IPS DF 4.7 (cell line): ENCODE measurements around the gene TADA3.

Experiments
- DNase-seq: peaks from one replicate; pipeline ENCODE4 v3.0.0-alpha.2; 2013; ENCODE audit warnings: low spot score; ENCODE audit errors: extremely low read depth

Gene TADA3

GRCh38 chr3:9761919-9762318, 30.4 kb downstream of the TADA3 start:
- DNase-seq, result no peak

- DNase-seq, result no peak
Measured at GRCh38 chr3:9760779-9761505, 31.3 kb downstream of the TADA3 start.

- no peak for DNase-seq
Measured at GRCh38 chr3:9757427-9757826, 34.8 kb downstream of the TADA3 start.

GRCh38 chr3:9754678-9755077, 37.6 kb downstream of the TADA3 start:
- no peak for DNase-seq

GRCh38 chr3:9750556-9751411, 41.5 kb downstream of the TADA3 start:
- DNase-seq, result no peak

GRCh38 chr3:9749645-9750555, 42.4 kb downstream of the TADA3 start, which contains the start of gene OGG1:
Gene OGG1, plus strand, starts transcription at chr3:9749952. Its CDS starts 335 bp downstream, at chr3:9750287.
- peak; percentile 80 for DNase-seq

- DNase-seq, result no peak
Measured at GRCh38 chr3:9749296-9749644, 43.0 kb downstream of the TADA3 start.

- DNase-seq, result no peak
Measured at GRCh38 chr3:9748031-9748430, 44.2 kb downstream of the TADA3 start.

GRCh38 chr3:9747267-9747666, 45.0 kb downstream of the TADA3 start:
- DNase-seq, result no peak

GRCh38 chr3:9746330-9746729, 45.9 kb downstream of the TADA3 start:
- no peak for DNase-seq

- DNase-seq, result no peak
Measured at GRCh38 chr3:9745521-9745920, 46.8 kb downstream of the TADA3 start.

- DNase-seq, result no peak
Measured at GRCh38 chr3:9744162-9744561, 48.1 kb downstream of the TADA3 start.

- no peak for DNase-seq
Measured at GRCh38 chr3:9743548-9743947, 48.7 kb downstream of the TADA3 start.

- DNase-seq, result no peak
Measured at GRCh38 chr3:9742560-9742959, 49.7 kb downstream of the TADA3 start.

- no peak for DNase-seq
Measured at GRCh38 chr3:9739181-9739580, 53.1 kb downstream of the TADA3 start.

GRCh38 chr3:9736831-9737230, 55.4 kb downstream of the TADA3 start:
- no peak for DNase-seq

GRCh38 chr3:9732740-9733115, 59.5 kb downstream of the TADA3 start:
- DNase-seq, result no peak

- DNase-seq, result no peak
Measured at GRCh38 chr3:9732080-9732739, 60.1 kb downstream of the TADA3 start.

- peak; percentile 84 for DNase-seq
Measured at GRCh38 chr3:9731206-9732079, 60.8 kb downstream of the TADA3 start, which contains the start of gene BRPF1. Gene BRPF1, plus strand, starts transcription at chr3:9731735. Its CDS starts 2,406 bp downstream, at chr3:9734141.

- DNase-seq, result peak; percentile 38
Measured at GRCh38 chr3:9730657-9731205, 61.5 kb downstream of the TADA3 start.
